H1 (cell line): ENCODE measurements around the gene PLB1. TPM values are rescaled to one million over a fixed set of nuclear protein-coding genes. Genes with fewer than 3 reads are reported as not detected.

Experiments used
- CTCF ChIA-PET: fragments of 300-600 bp; sonication (Branson Sonifier 250); formaldehyde crosslinking; loops from one replicate; lab custom pipeline; 2021; ENCODE audit not compliant: partially characterized antibody; lab: Charles Lee
- POLR2A ChIA-PET: fragments of 300-600 bp; sonication (Branson Sonifier 250); formaldehyde crosslinking; loops from one replicate; lab custom pipeline; 2021; ENCODE audit warnings: inconsistent platforms; ENCODE audit not compliant: partially characterized antibody; lab: Charles Lee
- DNase-seq, 2 experiments: peaks; one replicate each; pipeline versions ENCODE4 v3.0.0 to v3.0.0-alpha.2; 2010 to 2022; ENCODE audit warnings: low spot score in 2 of 2, low read depth in 1 of 2, mixed read lengths in 1 of 2
- FAIRE-seq: peaks from 2 replicates; lab custom pipeline; 2011; peaks lifted over from hg19 to GRCh38; lab: Jason Lieb, UNC
- H2AFZ ChIP-seq: 2 replicates; pipeline ENCODE4 v1.8.1; 2012; ENCODE audit warnings: low read length, inconsistent platforms
- H2AK5ac ChIP-seq: 2 replicates; pipeline ENCODE4 v1.6.1; 2013; ENCODE audit warnings: low read depth, low read length
- H2BK120ac ChIP-seq: replicated peaks from 2 replicates; pipeline ENCODE3; 2013; ENCODE audit warnings: low read depth, low read length, inconsistent platforms
- H2BK12ac ChIP-seq: 2 replicates; pipeline ENCODE4 v1.6.1; 2013; ENCODE audit warnings: low read depth, low read length
- H2BK15ac ChIP-seq: 2 replicates; pipeline ENCODE4 v1.6.1; 2013; ENCODE audit warnings: low read length
- H2BK20ac ChIP-seq: 2 replicates; pipeline ENCODE4 v1.6.1; 2013; ENCODE audit warnings: low read length
- H2BK5ac ChIP-seq: 2 replicates; pipeline ENCODE4 v1.6.1; 2013; ENCODE audit warnings: low read depth, low read length
- H3K14ac ChIP-seq: 2 replicates; pipeline ENCODE4 v1.6.1; 2013; ENCODE audit warnings: inconsistent platforms; ENCODE audit not compliant: insufficient read length
- H3K18ac ChIP-seq: 2 replicates; pipeline ENCODE4 v1.6.1; 2013; ENCODE audit warnings: low read length; ENCODE audit errors: extremely low read depth
- H3K23ac ChIP-seq: 2 replicates; pipeline ENCODE4 v1.6.1; 2013; ENCODE audit warnings: inconsistent platforms; ENCODE audit not compliant: insufficient read length
- H3K23me2 ChIP-seq: 2 replicates; pipeline ENCODE4 v1.6.1; 2013; ENCODE audit warnings: low read depth, low read length
- H3K27ac ChIP-seq: 2 replicates; pipeline ENCODE4 v1.6.1; 2011; ENCODE audit warnings: low read depth, low read length, inconsistent platforms
- H3K27me3 ChIP-seq, 4 experiments: replicated peaks in 1 of 4; 1 replicate in 1 of 4; 2 replicates in 3 of 4; pipeline versions ENCODE4 v1.6.1 to v1.8.1; 2011 to 2013; ENCODE audit warnings: low read length in 3 of 4, mild to moderate bottlenecking in 3 of 4, inconsistent platforms in 2 of 4, mixed read lengths in 2 of 4, moderate library complexity in 1 of 4; ENCODE audit not compliant: control insufficient read depth in 3 of 4, insufficient read depth in 3 of 4; ENCODE audit errors: extremely low read depth in 1 of 4
- H3K36me3 ChIP-seq, 4 experiments: 2 replicates each; pipeline versions ENCODE4 v1.6.1 to v1.8.1; 2011 to 2013; ENCODE audit warnings: mild to moderate bottlenecking in 4 of 4, low read length in 3 of 4, moderate library complexity in 2 of 4, control low read depth in 1 of 4, inconsistent platforms in 1 of 4; ENCODE audit not compliant: insufficient read depth in 4 of 4, control insufficient read depth in 2 of 4
- H3K4ac ChIP-seq: replicated peaks from 2 replicates; pipeline ENCODE3; 2013; ENCODE audit warnings: low read length, low read depth, mixed read lengths, inconsistent platforms; ENCODE audit not compliant: insufficient read length
- H3K4me1 ChIP-seq, 4 experiments: replicated peaks in 1 of 4; 1 replicate in 1 of 4; 2 replicates in 3 of 4; pipeline versions ENCODE4 v1.6.1 to v1.8.1; 2011 to 2013; ENCODE audit warnings: low read length in 3 of 4, inconsistent platforms in 2 of 4, mixed read lengths in 1 of 4; ENCODE audit not compliant: insufficient read depth in 4 of 4, control insufficient read depth in 3 of 4
- H3K4me2 ChIP-seq, 2 experiments: 2 replicates each; pipeline versions ENCODE4 v1.6.1 to v1.8.1; 2011 to 2013; ENCODE audit warnings: low read depth in 2 of 2, low read length in 2 of 2, control low read depth in 1 of 2, inconsistent platforms in 1 of 2, mild to moderate bottlenecking in 1 of 2; ENCODE audit not compliant: insufficient read depth in 1 of 2
- H3K4me3 ChIP-seq, 4 experiments: fragments of 200-600, 300-600 bp in 1 of 4; sonication (generic), shearing (Covaris generic), sonication (Bioruptor Twin) in 1 of 4; 2 replicates each; pipeline versions ENCODE4 v1.5.1 to v1.8.1; 2011 to 2016; ENCODE audit warnings: low read length in 4 of 4, low read depth in 3 of 4, control low read depth in 2 of 4, inconsistent platforms in 2 of 4, mild to moderate bottlenecking in 2 of 4, mixed read lengths in 1 of 4, moderate library complexity in 1 of 4; ENCODE audit not compliant: insufficient read depth in 2 of 4; ENCODE audit errors: extremely low read depth in 1 of 4
- H3K56ac ChIP-seq: replicated peaks from 2 replicates; pipeline ENCODE3; 2013; ENCODE audit warnings: low read depth, mild to moderate bottlenecking, mixed read lengths, low read length, inconsistent platforms; ENCODE audit not compliant: insufficient read length
- H3K79me1 ChIP-seq: 2 replicates; pipeline ENCODE4 v1.6.1; 2013; ENCODE audit warnings: low read depth, low read length, control low read depth
- H3K79me2 ChIP-seq, 2 experiments: 2 replicates each; pipeline versions ENCODE4 v1.6.1 to v1.8.1; 2012 to 2013; ENCODE audit warnings: low read length in 2 of 2, mild to moderate bottlenecking in 2 of 2, inconsistent platforms in 1 of 2; ENCODE audit not compliant: insufficient read depth in 2 of 2, control insufficient read depth in 1 of 2
- H3K9ac ChIP-seq, 4 experiments: replicated peaks in 1 of 4; 1 replicate in 1 of 4; 2 replicates in 3 of 4; pipeline versions ENCODE4 v1.6.1 to v1.8.1; 2011 to 2013; ENCODE audit warnings: low read depth in 3 of 4, low read length in 3 of 4, control low read depth in 2 of 4, mild to moderate bottlenecking in 2 of 4, moderate library complexity in 2 of 4, inconsistent platforms in 1 of 4; ENCODE audit errors: extremely low read depth in 1 of 4
- H3K9me3 ChIP-seq, 2 experiments: 2 replicates each; pipeline versions ENCODE4 v1.6.1 to v1.8.1; 2012 to 2013; ENCODE audit warnings: mild to moderate bottlenecking in 2 of 2, moderate library complexity in 2 of 2, control low read depth in 1 of 2, inconsistent platforms in 1 of 2, low read depth in 1 of 2, low read length in 1 of 2, mixed read lengths in 1 of 2; ENCODE audit not compliant: insufficient read depth in 2 of 2
- H4K20me1 ChIP-seq, 2 experiments: replicated peaks in 1 of 2; 2 replicates each; pipeline versions ENCODE3 to v1.8.1; 2011 to 2013; ENCODE audit warnings: inconsistent platforms in 2 of 2, low read length in 2 of 2, mild to moderate bottlenecking in 1 of 2; ENCODE audit not compliant: insufficient read depth in 2 of 2, control insufficient read depth in 1 of 2
- H4K5ac ChIP-seq: 2 replicates; pipeline ENCODE4 v1.6.1; 2013; ENCODE audit warnings: low read length, low read depth, mixed read lengths, inconsistent platforms; ENCODE audit not compliant: insufficient read length
- H4K8ac ChIP-seq: 2 replicates; pipeline ENCODE4 v1.8.0; 2013; ENCODE audit warnings: mild to moderate bottlenecking, moderate library complexity, low read length, inconsistent platforms; ENCODE audit not compliant: insufficient read depth; ENCODE audit errors: extremely low read depth
- H4K91ac ChIP-seq: replicated peaks from 2 replicates; pipeline ENCODE3; 2013; ENCODE audit warnings: low read length, mixed read lengths, inconsistent platforms; ENCODE audit not compliant: insufficient read length
- BACH1 ChIP-seq: IDR thresholded peaks from 2 replicates; pipeline ENCODE4 v1.6.1; 2012; ENCODE audit warnings: low read length, improper control_type of control experiment
- CBX8 ChIP-seq: fragments of 300-800, 300-1000 bp; sonication (generic); IDR thresholded peaks from 2 replicates; pipeline ENCODE4 v1.7.1; 2016; ENCODE audit warnings: low read depth, low read length, borderline replicate concordance
- CHD1 ChIP-seq: IDR thresholded peaks from 2 replicates; pipeline ENCODE4 v1.6.1; 2012; ENCODE audit warnings: low read depth, low read length, improper control_type of control experiment
- HDAC2 ChIP-seq, 2 experiments: fragments of 300-600 bp in 1 of 2; sonication (generic) in 1 of 2; IDR thresholded peaks; 2 replicates each; pipeline ENCODE4 v1.6.1; 2011 to 2012; ENCODE audit warnings: low read depth in 2 of 2, low read length in 2 of 2, mild to moderate bottlenecking in 2 of 2, moderate library complexity in 2 of 2, borderline replicate concordance in 1 of 2, inconsistent platforms in 1 of 2
- KDM1A ChIP-seq: fragments of 200-600, 300-600 bp; sonication (generic); IDR thresholded peaks from 2 replicates; pipeline ENCODE4 v1.7.1; 2016; ENCODE audit warnings: mild to moderate bottlenecking, low read length, borderline replicate concordance
- MAFK ChIP-seq: IDR thresholded peaks from 2 replicates; pipeline ENCODE4 v1.6.1; 2012; ENCODE audit warnings: low read depth, mild to moderate bottlenecking, improper control_type of control experiment, low read length
- PHF8 ChIP-seq: fragments of 200-600 bp; sonication (generic); conservative IDR thresholded peaks from 2 replicates; pipeline ENCODE4 v1.7.1; 2012; ENCODE audit warnings: low read depth, mild to moderate bottlenecking, inconsistent platforms, low read length, moderate library complexity
- RXRA ChIP-seq: IDR thresholded peaks from 2 replicates; pipeline ENCODE4 v1.6.1; 2011; ENCODE audit warnings: low read depth, mild to moderate bottlenecking, low read length, moderate library complexity; ENCODE audit not compliant: insufficient read depth
- SP2 ChIP-seq: IDR thresholded peaks from 2 replicates; pipeline ENCODE4 v1.6.1; 2012; ENCODE audit warnings: mild to moderate bottlenecking, low read length, inconsistent platforms
- SRF ChIP-seq: IDR thresholded peaks from 2 replicates; pipeline ENCODE4 v1.6.1; 2011; ENCODE audit warnings: mild to moderate bottlenecking, low read depth, low read length, moderate library complexity
- YY1 ChIP-seq: IDR thresholded peaks from 2 replicates; pipeline ENCODE4 v1.6.1; 2011; ENCODE audit warnings: low read depth, mild to moderate bottlenecking, low read length
- WGBS, 2 experiments: shearing (Covaris generic) in 1 of 2; methylation state at CpG; one replicate each; pipeline versions ENCODE4 v1.1.6 to v1.1.7; 2013 to 2015; ENCODE audit warnings: low lambda C conversion rate in 2 of 2, mixed read lengths in 2 of 2, inconsistent platforms in 1 of 2, low coverage in 1 of 2, missing lambda C conversion rate in 1 of 2; ENCODE audit not compliant: insufficient replicate concordance in 2 of 2, insufficient coverage in 1 of 2, insufficient read length in 1 of 2; ENCODE audit errors: extremely low coverage in 1 of 2, missing lambda C conversion rate in 1 of 2; 5-methylcytosine and 5-hydroxymethylcytosine counted together
- polyA plus RNA-seq, 7 experiments: library from polyadenylated mRNA; depleted of rRNA in 3 of 7; stranded (reverse) in 5 of 7; unstranded in 2 of 7; fragments of >200 nt in 5 of 7; fragments of 200-250 nt in 2 of 7; gene quantifications; 1 replicate in 5 of 7; 2 replicates in 1 of 7; 4 replicates in 1 of 7; pipeline versions ENCODE4 v1.2.1 to v1.2.3, GENCODE V29; 2011 to 2013; ENCODE audit warnings: missing spikeins in 2 of 7, mixed read lengths in 2 of 7
- total RNA-seq: library from RNA; stranded (reverse); fragmentation: NEBNext Ultra II Directional; extraction: Animal tissue kit (Norgen Biotek cat#: 25700); gene quantifications from 2 replicates; pipeline ENCODE4 v1.2.1, GENCODE V29; 2021
- TF ChIP-seq, protein P1 (sequence below): IDR thresholded peaks from 2 replicates; pipeline ENCODE4 v1.6.1; 2012; ENCODE audit warnings: inconsistent platforms
- TF ChIP-seq, protein P2 (sequence below): IDR thresholded peaks from 2 replicates; pipeline ENCODE4 v1.6.1; 2011; ENCODE audit warnings: low read length, improper control_type of control experiment

The PLB1 gene
- total and polyA plus RNA-seq, 2 of the 8 experiments (the other 6 are each of a cell fraction or from before 2014, with no cell fraction given) = 0.20 to 0.36 TPM

DNA sequence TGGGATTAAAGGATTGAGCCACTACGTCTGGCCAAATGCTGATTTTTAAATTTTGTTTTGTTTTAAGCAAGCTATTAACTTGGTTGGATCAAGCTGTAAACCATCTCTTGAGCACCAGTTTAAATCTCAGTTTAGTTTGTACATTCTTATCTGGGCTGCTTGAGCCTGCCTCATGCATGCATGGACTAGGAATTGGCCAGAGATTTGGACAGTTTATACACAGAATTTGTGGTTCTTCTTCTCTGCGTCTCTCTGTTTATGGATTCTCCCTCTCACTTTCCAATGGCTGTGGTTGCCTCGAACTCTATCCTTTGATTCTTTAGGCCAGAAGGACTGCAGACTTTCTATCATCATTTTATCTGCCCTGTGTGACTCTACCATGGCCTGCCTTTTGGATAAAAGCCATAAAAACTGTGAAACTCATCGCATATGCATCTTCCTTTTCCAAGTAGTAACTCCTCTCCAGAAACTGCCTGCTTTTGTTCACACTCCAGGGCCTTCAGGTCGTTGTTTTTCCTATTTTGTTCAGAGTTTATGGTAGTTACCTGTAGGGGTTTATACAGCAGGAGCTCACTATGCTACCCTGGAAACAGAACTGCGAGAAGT is 32.5 kb upstream of the PLB1 start:
- Histone ChIP-seq H2BK15ac (no peak overlapping the region), H3K27ac (no peak overlapping the region), H3K27me3 (no peaks in the 10 kb centered on the region), H3K79me1 (no peaks in the 10 kb centered on the region), H4K91ac (no peak overlapping the region), H3K79me2 (no peaks in the 10 kb centered on the region), H2BK5ac (no peak overlapping the region), H4K8ac (no peak overlapping the region), H2BK20ac (no peak overlapping the region), H3K36me3 (no peaks in the 10 kb centered on the region), H3K9me3 (no peaks in the 10 kb centered on the region), H4K20me1 (no peaks in the 10 kb centered on the region), H3K9ac (no peak overlapping the region), H3K23me2 (no peaks in the 10 kb centered on the region), H3K4ac (no peak overlapping the region), H3K56ac (no peak overlapping the region), H4K5ac (no peak overlapping the region), H2AFZ (no peak overlapping the region), H2BK120ac (no peak overlapping the region), H3K23ac (no peak overlapping the region), H3K4me3 (no peak overlapping the region), H3K14ac (no peak overlapping the region), H3K4me2 (no peak overlapping the region), H3K18ac (no peak overlapping the region), H2BK12ac (no peak overlapping the region), H3K4me1 (no peaks in the 10 kb centered on the region), H2AK5ac (no peak overlapping the region)
- FAIRE-seq = no peak
- no peak for DNase-seq
- ChIA-PET POLR2A (no interaction called here), CTCF (interaction anchor here (0.6 to 2.8 kb wide), 4 partner anchors 10 to 308 kb away, joined by 3 to 12 read pairs (median 3); no protein-coding TSS in a partner anchor)
- 72% methylated on average over 6 of the region's 6 CpGs; no CpG with 5 or more reads in 1 of the 2 experiments for WGBS, 2 experiments
- TF ChIP-seq, protein P1, sequence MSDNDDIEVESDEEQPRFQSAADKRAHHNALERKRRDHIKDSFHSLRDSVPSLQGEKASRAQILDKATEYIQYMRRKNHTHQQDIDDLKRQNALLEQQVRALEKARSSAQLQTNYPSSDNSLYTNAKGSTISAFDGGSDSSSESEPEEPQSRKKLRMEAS = no peak
- TF ChIP-seq MAFK = no peak
- TF ChIP-seq, protein P2, sequence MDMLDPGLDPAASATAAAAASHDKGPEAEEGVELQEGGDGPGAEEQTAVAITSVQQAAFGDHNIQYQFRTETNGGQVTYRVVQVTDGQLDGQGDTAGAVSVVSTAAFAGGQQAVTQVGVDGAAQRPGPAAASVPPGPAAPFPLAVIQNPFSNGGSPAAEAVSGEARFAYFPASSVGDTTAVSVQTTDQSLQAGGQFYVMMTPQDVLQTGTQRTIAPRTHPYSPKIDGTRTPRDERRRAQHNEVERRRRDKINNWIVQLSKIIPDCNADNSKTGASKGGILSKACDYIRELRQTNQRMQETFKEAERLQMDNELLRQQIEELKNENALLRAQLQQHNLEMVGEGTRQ = no peak
- TF ChIP-seq HDAC2 (IDR thresholded peaks at IDR 0.05; ENCODE audit: borderline replicate concordance in 1 of 2, low read depth in 2 of 2, low read length in 2 of 2) = no peak
- TF ChIP-seq SP2 = no peak
- TF ChIP-seq BACH1 = no peak
- no peak for TF ChIP-seq RXRA
- TF ChIP-seq KDM1A = no peak
- TF ChIP-seq YY1 = no peak
- TF ChIP-seq SRF = no peak
- no peak for TF ChIP-seq PHF8
- TF ChIP-seq CHD1 = no peak
- TF ChIP-seq CBX8 = no peak
